HG03139 (cell line): ENCODE data around the gene GGNBP2.
"Not testable (repeated sequence)": the region's sequence is repeated elsewhere in the genome, so short reads cannot be mapped to it uniquely, and the experiment has no call there.

Source experiments
- ATAC-seq: cut with Tn5 transposase; IDR thresholded peaks from one replicate; pipeline ENCODE4 v1.9.1; 2021; ENCODE audit not compliant: unreplicated experiment

The GGNBP2 gene

GRCh38 chr17:36544307-36545076 is at the start of gene GGNBP2:
GGNBP2 (plus strand) TSS chr17:36544919; CDS start chr17:36545725, 806 bp downstream.
- peak; percentile 49 for ATAC-seq

- ATAC-seq = no peak
Measured at GRCh38 chr17:36495076-36495578, 49.6 kb upstream of the GGNBP2 start.

- no peak for ATAC-seq
Measured at GRCh38 chr17:36496018-36496789, 48.5 kb upstream of the GGNBP2 start.

GRCh38 chr17:36498155-36498554 is 46.6 kb upstream of the GGNBP2 start:
- no peak for ATAC-seq

- ATAC-seq = no peak
Measured at GRCh38 chr17:36498560-36499300, 46.0 kb upstream of the GGNBP2 start.

- ATAC-seq = no peak
Measured at GRCh38 chr17:36500745-36501225, 43.9 kb upstream of the GGNBP2 start.

GRCh38 chr17:36501351-36501750 is 43.4 kb upstream of the GGNBP2 start:
- ATAC-seq = no peak

GRCh38 chr17:36501963-36502362 is 42.8 kb upstream of the GGNBP2 start:
- ATAC-seq = no peak

GRCh38 chr17:36503456-36504155 is 41.1 kb upstream of the GGNBP2 start:
- no peak for ATAC-seq

GRCh38 chr17:36504156-36504545 is 40.6 kb upstream of the GGNBP2 start:
- no peak for ATAC-seq

- no peak for ATAC-seq
Measured at GRCh38 chr17:36505171-36505570, 39.5 kb upstream of the GGNBP2 start.

- ATAC-seq = no peak
Measured at GRCh38 chr17:36506249-36506826, 38.4 kb upstream of the GGNBP2 start.

GRCh38 chr17:36506831-36507230 is 37.9 kb upstream of the GGNBP2 start:
- ATAC-seq = no peak

- no peak for ATAC-seq
Measured at GRCh38 chr17:36507266-36507665, 37.5 kb upstream of the GGNBP2 start.

- ATAC-seq = not testable (repeated sequence)
Measured at GRCh38 chr17:36508439-36508838, 36.3 kb upstream of the GGNBP2 start.

GRCh38 chr17:36509272-36509985 is 35.3 kb upstream of the GGNBP2 start:
- ATAC-seq = no peak

GRCh38 chr17:36510636-36511035 is 34.1 kb upstream of the GGNBP2 start:
- no peak for ATAC-seq

- ATAC-seq = no peak
Measured at GRCh38 chr17:36511216-36511615, 33.5 kb upstream of the GGNBP2 start.

GRCh38 chr17:36512641-36513040 is 32.1 kb upstream of the GGNBP2 start:
- ATAC-seq = no peak

GRCh38 chr17:36514856-36515255 is 29.9 kb upstream of the GGNBP2 start:
- ATAC-seq = no peak
